Dermis lymphatic vessel endothelial cell (primary cell): ENCODE measurements around the gene PWP1. TPM values are rescaled to one million over a fixed set of nuclear protein-coding genes. Genes with fewer than 3 reads are reported as not detected.

Experiments used
- total RNA-seq: library from RNA; depleted of rRNA; stranded (reverse); fragments of >200 nt; gene quantifications from 2 replicates; pipeline ENCODE4 v1.2.1, GENCODE V29; 2014

The PWP1 gene
- total RNA-seq: 57.0 and 77.7 TPM in 2 replicates

GRCh38 chr12:107685360-107686248, at the start of gene PWP1:
Gene PWP1, plus strand, starts transcription at chr12:107685799. Its CDS starts 101 bp downstream, at chr12:107685900.

DNA sequence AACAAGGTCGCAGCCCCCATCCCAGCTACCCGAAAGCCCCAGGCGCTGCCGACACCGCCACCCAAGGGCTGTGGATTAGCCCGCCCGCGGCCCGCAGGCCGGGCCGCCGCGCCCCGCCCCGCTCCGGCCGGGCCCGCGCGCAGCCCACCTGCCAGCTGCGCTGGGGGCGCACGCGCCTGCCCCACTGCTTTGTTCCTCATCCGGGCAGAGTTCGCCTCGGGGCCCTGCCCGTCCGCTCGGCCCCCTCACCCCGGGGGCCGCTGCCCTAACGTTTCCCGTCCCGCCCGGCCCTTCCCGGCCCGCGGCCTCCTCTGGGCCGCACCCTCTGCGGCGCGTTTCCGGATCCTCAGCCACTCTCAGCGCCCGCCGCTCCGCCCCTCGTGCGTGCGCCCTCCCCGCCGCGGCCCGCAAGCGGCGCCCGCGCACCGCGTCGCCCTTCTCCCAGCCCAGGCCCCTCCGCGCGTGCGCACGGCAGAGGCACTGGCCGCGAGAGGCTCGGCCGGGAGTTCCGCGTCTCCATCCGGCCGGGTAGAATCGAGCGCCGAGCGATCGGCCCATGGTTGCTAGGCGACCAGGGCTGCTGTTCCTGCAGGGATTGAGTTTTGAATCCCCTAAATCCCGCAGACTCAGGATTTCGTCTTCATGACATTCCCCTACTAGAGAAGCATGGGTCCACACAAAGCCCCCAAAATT, 75.4 kb downstream of the PWP1 start, which contains the start of gene PRDM4:
Gene PRDM4, minus strand, starts transcription at position 329 of the 693 bp plus-strand sequence. CDS start 622 bp downstream, outside the sequence.

Other genes with a start within 250 kb of the PWP1 start
- gene PRDM4, start 75.3 kb downstream of the PWP1 start, total RNA-seq: 15.8 and 18.6 TPM in 2 replicates
- not detected in 2 replicates for gene ASCL4, start 88.9 kb downstream of the PWP1 start, total RNA-seq